GM21423 (cell line): Measurements from ENCODE around the gene R3HDM2.

Experiments
- ATAC-seq: cut with Tn5 transposase; IDR thresholded peaks from one replicate; pipeline ENCODE4 v1.9.1; 2021; ENCODE audit warnings: mild to moderate bottlenecking, moderate library complexity; ENCODE audit not compliant: unreplicated experiment

The R3HDM2 gene

GRCh38 chr12:57243521-57244311 lies 187.1 kb downstream of the R3HDM2 start:
- no peak for ATAC-seq

- ATAC-seq = peak; percentile 44
Measured at GRCh38 chr12:57242691-57243454, 188.0 kb downstream of the R3HDM2 start.

- ATAC-seq = no peak
Measured at GRCh38 chr12:57242329-57242690, 188.5 kb downstream of the R3HDM2 start.

- no peak for ATAC-seq
Measured at GRCh38 chr12:57241402-57242310, 189.2 kb downstream of the R3HDM2 start.

- no peak for ATAC-seq
Measured at GRCh38 chr12:57240926-57241401, 189.9 kb downstream of the R3HDM2 start.

GRCh38 chr12:57240066-57240921 lies 190.5 kb downstream of the R3HDM2 start:
- no peak for ATAC-seq

- no peak for ATAC-seq
Measured at GRCh38 chr12:57239587-57240065, 191.2 kb downstream of the R3HDM2 start.

- peak; percentile 50 for ATAC-seq
Measured at GRCh38 chr12:57238854-57239554, 191.8 kb downstream of the R3HDM2 start.

- ATAC-seq = no peak
Measured at GRCh38 chr12:57237932-57238853, 192.7 kb downstream of the R3HDM2 start.

- no peak for ATAC-seq
Measured at GRCh38 chr12:57237596-57237931, 193.3 kb downstream of the R3HDM2 start.

GRCh38 chr12:57236925-57237595 lies 193.8 kb downstream of the R3HDM2 start:
- ATAC-seq = no peak

GRCh38 chr12:57236201-57236924 lies 194.5 kb downstream of the R3HDM2 start:
- ATAC-seq = no peak

- ATAC-seq = no peak
Measured at GRCh38 chr12:57235728-57236131, 195.1 kb downstream of the R3HDM2 start.

GRCh38 chr12:57235017-57235727 lies 195.7 kb downstream of the R3HDM2 start:
- no peak for ATAC-seq

- no peak for ATAC-seq
Measured at GRCh38 chr12:57234571-57235016, 196.2 kb downstream of the R3HDM2 start.

GRCh38 chr12:57234233-57234570 lies 196.6 kb downstream of the R3HDM2 start:
- no peak for ATAC-seq
